Measurements from ENCODE around the gene NECAB3.

The NECAB3 gene

GRCh38 chr20:33680686-33681085, 6.5 kb upstream of the NECAB3 start:
- no peak for DNase-seq (ENCODE audit: low read depth in 1 of 2, low spot score in 1 of 2)
- in situ Hi-C loops (cut with HindIII; ENCODE audit: low pct_unique_long_range_greater_than_20kb, low sequenced_read_pairs): no loop called here

DNA sequence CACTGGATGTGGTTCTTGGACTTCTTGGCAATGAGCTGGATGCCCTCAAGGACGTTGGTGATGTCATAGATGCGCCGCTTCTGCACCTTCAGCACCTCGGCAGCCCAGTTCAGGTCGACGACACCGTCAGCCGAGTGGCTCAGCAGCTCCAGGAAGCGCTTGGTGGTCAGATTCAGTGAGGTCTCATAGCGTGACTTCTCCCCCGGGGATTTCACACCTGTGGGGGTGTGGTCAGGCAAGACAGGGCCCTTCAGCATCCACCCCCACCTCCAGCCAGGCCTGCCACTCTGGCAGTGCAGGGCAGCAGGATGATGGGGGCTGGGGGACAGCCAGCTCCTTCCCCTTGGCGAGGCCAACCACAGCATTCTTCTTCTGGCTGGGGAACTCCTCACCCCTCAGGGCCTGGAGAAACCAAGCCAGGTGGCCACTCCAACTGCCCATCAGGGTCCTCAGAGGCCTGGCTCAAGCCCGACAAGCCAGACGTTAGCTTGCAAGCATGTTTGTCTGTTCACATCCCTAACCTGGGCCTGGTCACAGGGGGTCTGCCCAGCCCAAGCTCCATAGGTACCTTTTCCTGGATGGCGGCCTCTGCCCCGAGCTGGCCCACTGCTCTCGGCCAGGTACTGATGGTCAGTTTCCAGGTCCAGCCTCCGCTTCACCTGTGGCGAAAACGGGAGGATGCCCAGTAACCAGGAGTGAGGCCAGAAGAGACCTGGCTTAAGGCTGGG, 5.7 kb upstream of the NECAB3 start:
- no peak for TF ChIP-seq JUND (IDR thresholded peaks at IDR 0.05; ENCODE audit: low read depth)
- DNase-seq (ENCODE audit: low read depth in 1 of 2, low spot score in 1 of 2): no peak
- in situ Hi-C loops (cut with HindIII; ENCODE audit: low pct_unique_long_range_greater_than_20kb, low sequenced_read_pairs): no loop called here

More at GRCh38 chr20:33680686-33681085, 6.5 kb upstream of the NECAB3 start:
- no peak for TF ChIP-seq JUND (IDR thresholded peaks at IDR 0.05; ENCODE audit: low read depth)

DNA sequence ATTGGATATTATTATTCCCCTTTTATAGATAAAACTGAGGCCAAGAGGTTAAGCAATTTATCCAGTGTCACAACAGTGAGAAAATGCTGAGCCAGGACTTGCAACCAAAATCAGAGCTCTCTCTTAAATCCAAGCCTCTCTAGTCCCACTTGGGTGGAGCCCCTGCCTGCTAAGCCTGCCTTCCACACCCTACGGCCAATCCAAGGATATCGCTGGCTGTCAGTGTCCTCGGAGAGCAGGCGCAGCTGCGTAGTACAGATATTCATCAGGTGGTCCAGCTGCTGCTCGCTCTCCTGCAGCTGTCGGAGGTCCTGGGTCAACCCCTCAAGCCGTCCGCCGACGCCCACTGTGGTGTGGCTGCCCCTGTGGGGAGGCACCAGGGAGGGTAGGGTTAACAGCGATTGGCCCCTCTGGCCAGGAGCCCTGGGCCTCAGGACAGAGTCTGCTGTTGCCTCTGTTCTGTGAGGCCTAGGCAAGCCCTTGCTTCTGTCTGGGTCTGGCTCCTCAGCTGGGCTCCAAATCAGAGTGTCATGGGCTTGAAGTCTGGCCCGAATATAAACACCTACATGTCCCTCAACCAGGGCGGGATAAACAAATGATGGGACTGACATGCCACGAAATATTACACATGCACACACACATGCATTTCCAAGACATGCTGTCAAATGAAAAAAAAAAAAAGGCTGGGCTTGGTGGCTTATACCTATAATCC, 3.9 kb upstream of the NECAB3 start:
- in situ Hi-C loops (cut with HindIII; ENCODE audit: low pct_unique_long_range_greater_than_20kb, low sequenced_read_pairs): no loop called here
- DNase-seq (ENCODE audit: low read depth in 1 of 2, low spot score in 1 of 2): no peak
- TF ChIP-seq JUND (IDR thresholded peaks at IDR 0.05; ENCODE audit: low read depth): no peak

- in situ Hi-C loops (cut with HindIII; ENCODE audit: low pct_unique_long_range_greater_than_20kb, low sequenced_read_pairs): no loop called here
- no peak for TF ChIP-seq JUND (IDR thresholded peaks at IDR 0.05; ENCODE audit: low read depth)
Measured at GRCh38 chr20:33676652-33677645, 2.7 kb upstream of the NECAB3 start.

GRCh38 chr20:33676121-33676520, 1.9 kb upstream of the NECAB3 start:
- TF ChIP-seq JUND (IDR thresholded peaks at IDR 0.05; ENCODE audit: low read depth): no peak
- in situ Hi-C loops (cut with HindIII; ENCODE audit: low pct_unique_long_range_greater_than_20kb, low sequenced_read_pairs): no loop called here
- DNase-seq (ENCODE audit: low read depth in 1 of 2, low spot score in 1 of 2): no peak

More at GRCh38 chr20:33676652-33677645, 2.7 kb upstream of the NECAB3 start:
- DNase-seq (ENCODE audit: low read depth in 1 of 2, low spot score in 1 of 2): no peak

DNA sequence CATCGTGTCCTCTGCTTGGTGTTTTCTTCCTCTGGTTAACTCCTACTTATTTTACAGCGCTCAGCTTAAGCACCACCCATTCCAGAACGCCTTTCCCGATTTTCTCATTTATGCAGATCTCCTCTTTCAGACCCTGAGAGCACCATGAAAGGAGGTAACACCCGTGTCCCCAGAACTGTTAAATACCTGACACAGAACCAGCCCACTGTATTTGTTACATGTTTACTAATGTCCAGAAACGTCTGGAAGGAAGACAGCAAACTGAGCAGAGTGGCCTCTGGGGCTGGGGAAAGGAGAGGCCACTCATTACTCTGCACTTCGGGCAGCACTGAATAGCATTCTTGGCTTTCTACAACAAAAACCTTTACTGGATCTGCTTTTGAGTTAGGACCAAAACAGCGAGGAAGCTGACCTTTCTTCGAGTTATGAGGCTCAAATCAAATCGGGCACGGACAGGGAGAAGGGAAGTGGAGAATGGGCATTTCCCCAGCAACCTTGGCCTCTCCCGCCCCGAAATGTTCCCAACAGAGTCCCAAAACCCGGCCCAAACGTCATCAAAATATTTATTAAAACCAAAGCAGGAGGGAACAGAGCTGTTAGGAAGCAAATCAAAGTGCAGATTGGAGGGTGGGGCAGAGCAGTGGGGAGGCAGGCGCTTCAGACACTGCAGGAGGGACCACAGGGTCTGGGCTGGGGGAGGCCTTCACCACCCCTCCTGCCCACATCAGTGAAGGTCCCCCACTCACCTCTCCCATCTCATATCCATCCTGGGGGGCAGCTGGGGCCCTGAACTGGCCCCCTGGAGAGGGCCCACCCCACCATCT, 1.1 kb upstream of the NECAB3 start:
- in situ Hi-C loops (cut with HindIII; ENCODE audit: low pct_unique_long_range_greater_than_20kb, low sequenced_read_pairs): no loop called here
- no peak for TF ChIP-seq JUND (IDR thresholded peaks at IDR 0.05; ENCODE audit: low read depth)
- DNase-seq (ENCODE audit: low read depth in 1 of 2, low spot score in 1 of 2): no peak

DNA sequence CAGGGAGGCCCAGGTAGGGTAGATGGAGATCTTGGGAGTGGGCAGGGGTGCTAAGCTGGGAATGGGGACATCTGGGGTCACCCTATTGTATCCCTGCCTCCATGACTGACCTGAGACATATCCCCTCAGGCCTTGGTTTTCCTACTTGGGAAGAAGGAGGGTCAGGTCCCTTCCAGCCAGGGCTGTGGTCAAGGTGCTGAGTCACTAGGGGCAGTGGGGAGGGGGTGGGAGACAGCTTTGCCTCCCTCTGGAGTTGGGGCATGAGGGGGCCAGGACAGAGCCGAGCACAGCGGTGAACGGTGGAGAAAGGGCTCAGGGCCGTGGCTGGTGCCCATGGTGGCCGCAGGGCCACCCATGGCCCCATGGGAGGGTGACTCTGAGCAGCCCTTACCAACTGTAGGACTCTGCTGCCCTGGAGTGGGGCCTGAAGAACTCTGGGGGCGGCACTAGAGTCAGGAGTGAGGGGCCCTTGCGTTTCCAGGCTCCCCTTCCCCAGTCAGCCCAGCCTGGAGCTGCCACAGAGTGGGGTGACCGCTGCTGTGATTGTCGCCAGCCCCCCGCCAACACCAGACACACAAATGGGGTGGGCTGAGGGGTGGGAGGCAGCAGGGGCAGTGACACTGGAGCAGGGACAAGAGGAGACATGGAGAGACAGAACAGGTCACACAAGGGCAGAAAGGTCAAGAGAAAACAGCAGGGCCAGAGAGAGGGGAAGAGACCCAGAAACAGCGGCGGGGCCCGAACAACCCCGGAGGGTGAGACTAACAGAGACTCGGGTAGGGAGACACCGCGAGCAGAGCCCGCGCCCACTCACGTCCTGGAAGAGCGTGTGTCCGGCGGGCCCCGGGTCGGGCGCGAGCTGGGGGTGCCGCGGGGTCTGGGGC, 576 bp downstream of the NECAB3 start:
- no peak for DNase-seq (ENCODE audit: low read depth in 1 of 2, low spot score in 1 of 2)
- in situ Hi-C loops (cut with HindIII; ENCODE audit: low pct_unique_long_range_greater_than_20kb, low sequenced_read_pairs): no loop called here
- TF ChIP-seq JUND (IDR thresholded peaks at IDR 0.05; ENCODE audit: low read depth): no peak

DNA sequence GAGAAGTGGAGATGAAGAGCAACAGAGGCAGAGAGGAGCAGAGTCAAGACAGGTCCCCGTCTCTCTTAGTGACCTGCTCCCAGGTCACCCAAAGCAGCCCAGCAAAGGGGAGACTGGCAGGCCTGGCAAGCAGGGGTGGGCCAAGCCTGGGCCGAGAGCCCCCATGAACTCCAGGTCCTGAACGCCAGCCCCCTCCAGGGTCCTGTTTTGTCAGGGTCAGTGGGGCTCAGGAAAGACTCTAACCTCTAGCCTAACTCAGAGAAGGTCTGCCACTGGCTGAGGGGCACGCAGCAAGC, 1.2 kb downstream of the NECAB3 start:
- DNase-seq (ENCODE audit: low read depth in 1 of 2, low spot score in 1 of 2): no peak
- no peak for TF ChIP-seq JUND (IDR thresholded peaks at IDR 0.05; ENCODE audit: low read depth)
- in situ Hi-C loops (cut with HindIII; ENCODE audit: low pct_unique_long_range_greater_than_20kb, low sequenced_read_pairs): no loop called here

DNA sequence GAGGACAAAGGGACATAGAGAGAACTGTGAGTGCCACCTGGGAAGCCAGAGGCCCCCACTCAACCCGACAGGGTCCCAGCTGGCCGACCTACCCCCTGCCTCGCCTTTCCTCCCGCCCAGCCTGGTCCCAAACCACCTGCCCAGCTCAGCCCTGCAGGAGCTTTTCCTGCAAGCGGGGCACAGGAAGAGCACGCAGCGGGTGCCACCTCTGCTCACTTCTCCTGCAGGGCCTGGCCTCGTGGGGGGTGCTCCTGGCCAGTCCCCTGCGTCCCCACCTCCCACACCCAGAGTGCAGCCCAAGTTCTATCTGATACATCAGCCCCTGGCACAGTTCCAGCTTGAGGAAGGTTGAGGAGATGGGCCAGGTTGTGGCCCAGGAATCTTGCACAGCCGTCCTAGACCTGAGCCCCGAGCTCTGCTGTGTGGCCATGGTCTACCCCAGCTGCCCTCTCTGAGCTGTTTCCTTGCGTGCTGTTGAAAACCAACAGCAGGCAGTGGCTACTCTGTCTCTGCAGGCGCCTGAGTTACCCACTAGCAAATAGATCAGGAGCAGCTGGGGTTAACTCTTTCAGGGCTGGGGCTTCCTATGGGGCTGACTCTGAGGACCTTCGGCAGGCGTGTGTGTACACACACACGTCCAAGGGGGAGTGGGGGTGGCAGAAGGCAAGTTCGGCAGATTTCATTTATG, 1.7 kb downstream of the NECAB3 start:
- in situ Hi-C loops (cut with HindIII; ENCODE audit: low pct_unique_long_range_greater_than_20kb, low sequenced_read_pairs): no loop called here
- DNase-seq (ENCODE audit: low read depth in 1 of 2, low spot score in 1 of 2): peak in 1 of 2 experiments; percentile 65
- no peak for TF ChIP-seq JUND (IDR thresholded peaks at IDR 0.05; ENCODE audit: low read depth)

- TF ChIP-seq JUND (IDR thresholded peaks at IDR 0.05; ENCODE audit: low read depth): no peak
- in situ Hi-C loops (cut with HindIII; ENCODE audit: low pct_unique_long_range_greater_than_20kb, low sequenced_read_pairs): no loop called here
- no peak for DNase-seq (ENCODE audit: low read depth in 1 of 2, low spot score in 1 of 2)
Measured at GRCh38 chr20:33671573-33672288, 2.5 kb downstream of the NECAB3 start.

Data from T47D (cell line).